RCC 7860 (cell line): ENCODE results near the gene MSH2.

ENCODE experiments used
- DNase-seq: peaks from one replicate; pipeline ENCODE4 v3.0.0-alpha.2; 2015; ENCODE audit warnings: low spot score
- FAIRE-seq: peaks from 2 replicates; lab custom pipeline; 2012; peaks lifted over from hg19 to GRCh38; lab: Jason Lieb, UNC

Gene MSH2

DNA sequence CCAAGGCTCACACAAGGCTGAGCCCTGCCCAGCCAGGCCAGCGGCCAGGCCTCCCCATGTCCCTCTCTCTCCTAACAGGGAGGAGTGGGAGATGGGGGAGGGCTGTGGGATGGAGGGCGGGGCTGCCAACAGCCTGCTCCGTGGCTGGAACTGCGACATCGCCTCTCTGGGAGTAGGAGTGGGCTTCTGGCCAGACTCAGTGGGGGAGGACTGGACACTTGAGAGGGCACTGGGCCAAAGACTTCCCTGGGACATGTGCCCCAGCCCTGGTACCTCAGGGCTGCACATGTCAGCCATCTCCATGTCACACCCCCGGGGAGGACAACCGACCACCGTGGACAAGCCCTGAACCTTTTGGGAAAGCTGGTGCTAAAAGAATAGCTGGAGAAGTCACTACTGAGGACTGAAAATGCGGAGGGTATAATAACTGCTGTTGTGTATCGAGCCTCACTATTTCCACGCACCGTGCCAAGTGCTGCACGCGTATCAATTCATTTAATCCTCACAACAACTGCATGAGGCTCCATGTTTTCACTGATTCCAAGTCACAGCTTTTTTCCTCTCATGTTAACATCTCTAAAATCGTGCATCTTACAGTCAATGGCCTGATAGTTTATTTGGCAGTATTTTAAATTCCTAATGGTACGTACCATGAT, 127.3 kb downstream of the MSH2 start:
- DNase-seq (no peak), FAIRE-seq (no peak)

DNA sequence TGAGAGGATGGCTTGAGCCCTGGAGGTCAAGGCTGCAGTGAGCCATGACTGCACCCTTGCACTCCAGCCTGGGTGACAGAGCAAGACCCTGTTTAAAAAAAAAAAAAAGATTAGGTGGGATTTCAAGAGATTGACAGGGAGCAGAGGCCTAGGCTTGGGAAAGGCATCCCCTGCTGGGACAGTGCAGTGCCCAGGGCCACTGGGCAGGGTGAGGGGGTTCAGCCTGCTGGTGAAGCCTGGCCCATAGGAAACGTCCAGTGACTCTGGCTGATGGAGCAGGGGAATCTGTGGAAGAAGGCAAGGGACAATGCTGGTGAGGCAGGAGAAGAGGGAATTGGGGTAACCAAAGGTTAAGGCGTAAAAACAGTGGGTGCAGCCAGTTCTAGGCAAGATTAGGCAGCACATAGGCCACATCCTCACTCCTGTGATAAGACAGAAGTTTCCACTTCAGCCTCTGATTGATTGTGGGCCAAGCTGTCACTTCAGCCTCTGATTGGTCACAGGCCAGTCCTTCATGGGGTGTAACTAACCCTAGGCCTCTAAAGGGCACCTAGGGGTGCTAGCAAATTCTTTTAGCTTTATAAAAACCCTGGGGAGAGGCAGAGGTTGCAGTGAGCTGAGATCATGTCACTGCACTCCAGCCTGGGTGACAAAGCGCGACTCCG, 128.6 kb downstream of the MSH2 start:
- FAIRE-seq = no peak

More for the DNA sequence above, 128.6 kb downstream of the MSH2 start:
- DNase-seq = no peak
